GM19452 (cell line): ENCODE data around the gene SLC35F3.
"Not testable (repeated sequence)": the region's sequence is repeated elsewhere in the genome, so short reads cannot be mapped to it uniquely, and the experiment has no call there.

ENCODE experiments used
- ATAC-seq: cut with Tn5 transposase; IDR thresholded peaks from one replicate; pipeline ENCODE4 v1.9.1; 2021; ENCODE audit not compliant: unreplicated experiment

Gene SLC35F3

GRCh38 chr1:234096161-234096770 lies 191.8 kb downstream of the SLC35F3 start:
- no peak for ATAC-seq

GRCh38 chr1:234102583-234102982 lies 198.1 kb downstream of the SLC35F3 start:
- no peak for ATAC-seq

- no peak for ATAC-seq
Observed at GRCh38 chr1:234103198-234103597, 198.7 kb downstream of the SLC35F3 start.

- no peak for ATAC-seq
Observed at GRCh38 chr1:234106032-234106431, 201.6 kb downstream of the SLC35F3 start.

GRCh38 chr1:234107416-234108021 lies 203.0 kb downstream of the SLC35F3 start:
- ATAC-seq, result no peak

- ATAC-seq, result no peak
Observed at GRCh38 chr1:234108921-234109320, 204.4 kb downstream of the SLC35F3 start.

GRCh38 chr1:234109840-234110239 lies 205.4 kb downstream of the SLC35F3 start:
- ATAC-seq, result no peak

- ATAC-seq, result no peak
Observed at GRCh38 chr1:234111458-234112142, 207.1 kb downstream of the SLC35F3 start.

- ATAC-seq, result no peak
Observed at GRCh38 chr1:234114648-234115307, 210.3 kb downstream of the SLC35F3 start.

- no peak for ATAC-seq
Observed at GRCh38 chr1:234118911-234119310, 214.4 kb downstream of the SLC35F3 start.

- ATAC-seq, result no peak
Observed at GRCh38 chr1:234119431-234119830, 215.0 kb downstream of the SLC35F3 start.

GRCh38 chr1:234120327-234120944 lies 216.0 kb downstream of the SLC35F3 start:
- no peak for ATAC-seq

GRCh38 chr1:234121659-234122058 lies 217.2 kb downstream of the SLC35F3 start:
- not testable (repeated sequence) for ATAC-seq

- not testable (repeated sequence) for ATAC-seq
Observed at GRCh38 chr1:234122571-234122970, 218.1 kb downstream of the SLC35F3 start.

- ATAC-seq, result no peak
Observed at GRCh38 chr1:234123867-234124266, 219.4 kb downstream of the SLC35F3 start.

- no peak for ATAC-seq
Observed at GRCh38 chr1:234125283-234125682, 220.8 kb downstream of the SLC35F3 start.

- ATAC-seq, result no peak
Observed at GRCh38 chr1:234125714-234126113, 221.2 kb downstream of the SLC35F3 start.

GRCh38 chr1:234127026-234127671 lies 222.7 kb downstream of the SLC35F3 start:
- no peak for ATAC-seq

GRCh38 chr1:234132795-234133194 lies 228.3 kb downstream of the SLC35F3 start:
- no peak for ATAC-seq

GRCh38 chr1:234134878-234135277 lies 230.4 kb downstream of the SLC35F3 start:
- no peak for ATAC-seq

GRCh38 chr1:234135501-234135900 lies 231.0 kb downstream of the SLC35F3 start:
- ATAC-seq, result no peak
